GM21367 (cell line): ENCODE data around the gene MUC6.

Experiments used
- ATAC-seq: cut with Tn5 transposase; IDR thresholded peaks from one replicate; pipeline ENCODE4 v1.9.1; 2021; ENCODE audit not compliant: unreplicated experiment

Gene MUC6

DNA sequence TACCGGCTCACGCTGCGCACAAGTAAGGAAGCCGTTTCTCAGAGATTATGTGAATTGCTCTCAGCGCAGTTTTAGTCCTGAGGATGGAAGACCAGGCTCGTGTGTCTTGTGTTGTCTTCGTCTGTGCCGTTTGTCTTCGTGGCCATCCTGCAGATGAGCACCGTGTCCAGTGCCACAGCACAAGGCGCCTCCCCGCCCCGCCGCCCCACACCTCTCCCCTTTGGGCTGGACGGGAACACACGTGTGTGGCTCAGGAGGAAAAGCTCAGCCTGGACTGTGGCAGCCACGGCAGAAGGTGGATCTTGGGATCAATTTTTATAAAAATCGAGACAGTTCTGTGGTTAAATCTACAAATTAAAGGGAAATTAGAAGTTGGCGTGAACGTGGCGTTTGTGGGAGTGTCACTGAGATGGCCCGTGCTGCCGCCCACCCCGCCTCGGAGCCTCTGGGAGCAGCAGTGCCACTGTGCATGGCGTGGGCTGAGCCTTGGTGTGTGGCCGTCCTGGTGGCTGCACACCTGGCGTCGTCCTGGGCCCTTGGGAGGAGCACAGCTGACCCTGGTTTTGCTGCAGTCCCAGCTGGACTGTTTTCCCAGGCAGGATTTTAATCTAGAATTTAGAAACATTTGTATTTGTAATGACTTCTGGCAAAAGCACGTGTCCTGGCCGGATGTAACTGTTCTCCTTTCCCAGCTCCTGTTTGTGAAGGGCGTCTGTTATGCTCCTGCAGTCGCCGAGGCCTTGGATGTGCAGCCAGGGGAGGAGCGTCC is 25.8 kb downstream of the MUC6 start:
- ATAC-seq, result no peak

DNA sequence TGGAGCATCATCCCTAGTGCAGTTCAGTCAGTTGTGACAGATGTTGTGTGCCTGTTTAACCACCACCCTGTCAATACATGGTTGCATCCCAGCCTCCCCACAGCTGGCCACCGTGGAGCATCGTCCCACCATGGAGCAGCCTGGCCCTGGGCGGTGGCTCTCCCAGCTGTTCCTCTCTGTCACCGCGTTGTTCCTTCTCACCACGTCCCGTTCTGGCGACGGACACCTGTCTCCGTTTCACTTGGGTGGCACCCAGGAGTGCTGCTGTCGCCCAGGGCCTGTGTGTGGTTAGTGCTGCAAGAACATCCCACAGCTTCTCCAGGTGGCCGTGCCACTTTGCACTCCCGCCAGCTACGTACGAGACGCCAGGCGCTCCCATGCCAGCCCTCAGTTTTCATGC is 26.5 kb downstream of the MUC6 start:
- ATAC-seq, result no peak

DNA sequence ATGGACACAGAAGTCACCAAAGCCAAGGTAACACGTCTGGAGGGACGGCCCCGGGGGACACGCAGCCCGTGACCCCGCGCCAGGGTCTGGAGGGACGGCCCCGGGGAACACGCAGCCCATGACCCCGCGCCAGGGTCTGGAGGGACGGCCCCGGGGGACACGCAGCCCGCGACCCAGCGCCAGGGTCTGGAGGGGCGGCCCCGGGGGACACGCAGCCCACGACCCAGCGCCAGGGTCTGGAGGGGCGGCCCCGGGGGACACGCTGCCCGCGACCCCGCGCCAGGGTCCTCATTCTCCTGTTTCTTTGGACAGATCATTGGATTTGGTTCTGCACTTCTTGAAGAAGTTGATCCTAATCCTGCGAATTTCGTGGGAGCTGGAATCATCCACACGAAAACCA is 27.1 kb downstream of the MUC6 start:
- no peak for ATAC-seq

DNA sequence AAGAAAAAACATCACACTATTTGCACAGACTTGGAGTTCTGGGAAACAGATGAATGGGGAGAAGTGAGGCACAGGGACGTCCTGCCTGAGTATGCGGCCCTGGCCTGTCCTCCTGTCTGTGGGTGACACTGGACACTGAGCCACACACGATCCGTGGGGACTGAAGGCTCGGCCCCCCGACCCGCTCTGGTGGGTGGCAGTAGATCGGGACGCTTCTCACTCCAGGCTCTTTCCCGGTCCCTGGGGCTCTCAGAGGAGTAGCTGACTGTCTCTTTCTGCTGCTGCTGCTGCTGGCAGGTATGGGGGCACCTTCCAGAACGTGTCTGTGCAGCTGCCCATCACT is 27.7 kb downstream of the MUC6 start:
- ATAC-seq, result no peak

DNA sequence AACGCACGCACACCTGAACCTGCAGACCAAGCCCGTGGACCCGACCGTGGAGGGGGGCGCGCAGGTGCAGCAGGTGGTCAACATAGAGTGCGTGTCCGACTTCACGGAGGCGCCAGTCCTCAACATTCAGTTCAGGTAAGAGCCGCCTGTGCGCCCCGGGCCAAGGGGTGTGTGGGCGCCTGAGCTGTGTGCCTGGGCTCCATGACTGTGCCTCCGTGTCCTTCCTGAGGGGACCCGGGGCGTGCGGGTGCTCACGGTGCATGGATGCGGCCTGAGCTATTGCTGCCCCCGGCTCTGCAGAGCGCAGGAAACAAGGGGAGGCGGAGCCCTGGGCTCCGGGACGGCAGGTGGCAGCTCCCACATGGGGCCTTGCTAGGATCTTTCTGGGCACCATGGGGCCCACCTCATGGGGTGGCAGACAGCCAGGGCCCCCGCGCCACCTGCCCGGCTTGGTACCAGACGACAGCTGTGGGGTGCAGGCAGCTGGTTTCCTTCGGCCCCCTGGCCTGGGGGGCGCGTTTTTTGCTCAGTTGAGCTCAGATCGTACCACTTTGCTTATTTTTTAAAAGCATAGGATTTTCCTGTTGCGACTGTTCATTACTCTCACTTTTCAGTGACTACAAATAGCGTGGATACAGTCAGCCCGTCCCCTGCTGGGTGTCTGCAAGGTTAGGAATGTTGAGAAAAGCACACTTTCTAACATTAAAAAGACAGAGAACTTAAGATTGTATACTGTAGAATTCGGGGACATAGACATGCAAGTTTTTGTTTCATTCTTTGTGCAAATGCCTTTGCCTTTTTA is 28.3 kb downstream of the MUC6 start:
- no peak for ATAC-seq

DNA sequence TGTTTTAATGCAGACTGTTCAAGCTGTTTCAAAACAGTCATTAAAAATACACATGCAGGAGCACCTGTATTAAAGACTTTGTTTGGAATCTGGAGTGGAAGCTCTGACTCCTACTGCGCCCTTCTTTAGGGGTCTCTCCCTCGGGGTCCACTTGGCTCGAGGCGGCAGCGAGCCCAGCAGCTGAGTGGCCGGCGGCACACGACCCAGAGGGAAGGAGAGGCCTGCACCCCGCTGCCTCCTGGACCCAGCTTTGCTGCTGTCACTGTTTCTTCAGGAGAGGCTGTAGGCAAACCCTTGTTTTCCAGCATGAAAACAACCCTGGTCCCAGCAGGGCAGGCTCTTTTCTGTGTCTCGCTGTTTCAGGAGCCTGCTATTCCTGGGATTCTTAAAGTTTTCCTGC is 29.2 kb downstream of the MUC6 start:
- ATAC-seq, result no peak

DNA sequence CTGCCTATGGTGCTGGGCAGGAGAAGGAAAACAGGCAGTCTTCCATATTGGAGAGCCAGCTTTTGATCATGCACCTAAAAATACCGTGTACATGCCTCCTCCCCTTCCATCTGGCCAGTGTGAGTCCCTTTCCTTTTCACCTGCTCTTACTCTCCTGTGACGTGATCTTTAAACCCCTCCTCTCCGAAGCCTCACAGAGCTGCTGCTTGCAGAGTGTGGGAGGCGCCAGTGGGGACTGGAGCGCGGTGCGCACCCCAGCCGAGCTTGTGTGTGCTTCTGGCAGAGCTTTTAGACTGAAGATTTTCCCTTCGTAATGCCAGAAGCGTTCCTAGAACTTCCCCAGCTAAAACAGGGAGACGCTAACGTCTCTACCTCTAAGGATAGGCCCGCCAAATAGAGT is 29.8 kb downstream of the MUC6 start:
- no peak for ATAC-seq

DNA sequence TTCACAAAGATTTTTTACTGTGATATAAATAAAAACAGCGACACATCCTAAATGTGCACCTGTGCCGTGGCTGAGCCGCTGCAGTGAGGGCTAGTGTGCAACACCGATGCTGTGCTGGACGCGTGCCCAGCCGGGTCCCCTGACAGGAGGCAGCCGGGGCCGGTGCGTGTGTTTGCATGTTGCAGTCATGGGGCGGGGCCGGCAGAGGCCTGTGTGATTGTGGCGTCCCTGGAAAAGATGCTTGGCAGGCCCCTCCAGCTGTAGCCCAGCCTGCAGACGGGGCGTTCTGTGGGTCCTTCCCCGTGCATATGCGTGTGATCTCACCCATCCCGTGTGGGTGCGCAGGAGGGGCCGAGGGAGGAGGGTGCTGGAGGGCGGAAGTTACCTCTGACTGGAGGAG is 30.6 kb downstream of the MUC6 start:
- no peak for ATAC-seq

DNA sequence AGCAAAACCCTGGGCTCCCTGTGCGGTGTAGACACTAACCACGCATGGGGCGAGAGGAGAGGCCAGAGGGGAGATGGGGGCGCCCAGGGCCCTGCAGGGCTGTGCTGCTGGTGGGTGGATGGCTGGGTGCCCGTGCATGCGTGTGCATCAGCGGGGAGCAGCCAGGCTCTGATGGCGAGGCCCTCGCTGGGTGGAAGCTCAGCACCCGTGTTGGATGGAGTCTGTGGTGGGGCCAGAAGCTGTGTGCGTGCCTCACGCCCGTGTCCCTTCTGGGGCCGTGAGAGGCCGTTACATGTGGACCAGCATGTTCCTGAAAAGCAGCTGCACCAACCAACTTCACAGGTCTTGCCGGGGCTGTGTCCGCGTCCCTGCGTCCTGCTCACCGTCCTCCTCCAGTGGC is 33.4 kb downstream of the MUC6 start:
- no peak for ATAC-seq

DNA sequence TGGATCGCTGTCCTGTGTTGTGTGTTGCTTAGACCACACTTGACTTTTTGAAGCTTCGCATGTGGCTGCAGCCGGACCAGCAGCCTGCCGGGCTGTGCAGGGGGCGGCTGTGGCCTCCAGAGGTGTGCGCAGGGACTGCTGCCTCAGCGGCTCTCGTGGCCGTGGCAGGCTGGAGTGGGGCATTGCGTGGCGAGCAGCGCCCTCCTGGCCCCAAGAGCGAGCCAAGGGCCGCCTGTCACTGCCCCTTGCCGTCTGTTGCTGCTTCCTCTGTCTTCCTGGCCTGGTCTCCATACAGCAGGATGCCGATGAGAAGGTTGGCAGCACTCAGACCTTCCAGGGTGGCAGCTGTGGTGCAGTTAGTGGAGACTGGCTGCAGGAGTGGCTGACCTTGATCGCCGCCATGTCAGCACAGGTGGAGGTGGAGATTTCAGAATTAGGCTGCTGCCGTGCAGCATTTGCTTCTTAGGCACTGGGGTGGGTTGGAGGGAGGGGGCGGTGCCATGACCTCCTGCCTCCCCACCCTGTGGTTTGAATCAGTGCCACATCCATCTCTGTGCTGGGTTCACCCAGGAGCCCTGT is 34.0 kb downstream of the MUC6 start:
- no peak for ATAC-seq

DNA sequence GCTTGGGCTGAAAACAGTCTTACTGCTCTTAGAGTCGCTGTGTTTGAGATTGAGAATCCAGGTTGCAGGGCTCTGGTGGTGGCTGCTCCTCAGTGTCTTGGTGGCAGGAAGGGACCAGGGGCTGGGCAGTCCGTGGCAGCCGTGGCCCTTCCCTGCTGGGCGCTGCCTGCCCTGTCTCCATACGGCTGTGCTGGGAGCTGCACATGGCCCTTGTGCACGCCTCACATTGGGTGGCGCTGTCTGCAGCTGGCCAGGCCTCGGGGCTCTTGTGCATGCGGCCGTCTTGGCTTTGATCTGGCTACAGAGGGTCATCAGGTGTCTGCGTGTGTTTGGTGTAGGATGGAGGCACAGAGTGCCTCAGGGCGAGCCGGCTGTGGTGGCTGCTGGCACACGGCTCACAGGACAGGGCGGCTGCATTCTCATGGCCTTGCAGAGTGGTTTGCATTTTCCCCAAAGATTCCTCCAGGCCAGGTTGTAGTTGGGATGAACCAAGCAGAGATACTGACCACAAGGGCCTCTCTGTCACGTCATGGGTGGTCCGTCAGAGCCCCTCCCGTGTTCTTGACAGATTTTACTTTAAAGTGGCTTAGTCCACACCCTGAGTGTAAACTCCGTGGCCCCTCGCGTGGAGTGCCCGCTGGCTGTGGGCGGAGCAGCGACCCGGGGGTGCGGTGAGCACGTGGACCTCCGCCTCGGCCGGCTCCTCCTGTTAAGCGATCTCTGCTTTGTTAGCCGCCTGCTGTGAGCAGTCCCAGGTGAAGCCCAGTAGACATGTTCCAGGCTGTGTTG is 34.7 kb downstream of the MUC6 start:
- no peak for ATAC-seq

DNA sequence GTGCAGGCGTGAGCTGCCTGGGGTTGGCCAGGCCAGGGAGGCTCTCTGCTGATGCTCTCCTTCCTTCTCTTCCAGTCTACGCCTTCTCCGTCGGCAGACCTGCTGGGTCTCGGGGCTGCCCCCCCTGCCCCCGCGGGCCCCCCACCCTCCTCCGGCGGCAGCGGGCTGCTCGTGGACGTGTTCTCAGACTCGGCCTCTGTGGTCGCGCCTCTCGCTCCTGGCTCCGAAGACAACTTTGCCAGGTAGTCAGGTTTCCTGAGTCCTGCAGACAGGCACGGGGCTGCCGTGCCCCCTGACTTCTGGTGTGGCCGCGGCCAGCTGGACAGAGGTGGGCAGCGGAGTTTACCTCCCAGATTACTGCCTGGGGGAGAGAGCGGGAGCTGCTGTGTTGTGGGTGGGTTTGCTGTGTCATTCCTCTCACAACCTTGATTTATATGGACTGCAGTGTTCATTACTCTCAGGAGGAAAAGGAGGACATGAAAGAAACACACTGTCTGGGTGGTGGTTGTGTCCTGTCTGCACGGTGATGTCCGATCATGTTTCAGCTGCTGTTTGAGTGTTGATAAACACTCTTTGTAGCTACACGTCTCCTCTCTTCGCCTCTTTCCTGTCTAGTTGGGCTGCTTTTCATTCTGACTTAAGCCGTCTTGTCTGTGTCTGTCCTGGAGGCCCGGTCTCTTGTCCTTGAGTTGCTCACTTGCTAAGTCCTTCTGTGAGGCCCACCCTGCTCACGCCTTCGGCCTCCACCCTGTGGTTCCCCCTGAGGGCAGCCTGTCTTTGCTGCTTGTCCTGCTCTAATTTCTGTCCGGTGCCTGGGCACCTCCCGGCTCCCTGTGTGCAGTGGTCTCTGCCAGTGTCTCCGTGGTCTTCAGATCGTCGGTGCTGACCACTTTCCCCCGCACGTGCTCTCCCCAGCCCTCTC is 35.9 kb downstream of the MUC6 start:
- ATAC-seq, result no peak

DNA sequence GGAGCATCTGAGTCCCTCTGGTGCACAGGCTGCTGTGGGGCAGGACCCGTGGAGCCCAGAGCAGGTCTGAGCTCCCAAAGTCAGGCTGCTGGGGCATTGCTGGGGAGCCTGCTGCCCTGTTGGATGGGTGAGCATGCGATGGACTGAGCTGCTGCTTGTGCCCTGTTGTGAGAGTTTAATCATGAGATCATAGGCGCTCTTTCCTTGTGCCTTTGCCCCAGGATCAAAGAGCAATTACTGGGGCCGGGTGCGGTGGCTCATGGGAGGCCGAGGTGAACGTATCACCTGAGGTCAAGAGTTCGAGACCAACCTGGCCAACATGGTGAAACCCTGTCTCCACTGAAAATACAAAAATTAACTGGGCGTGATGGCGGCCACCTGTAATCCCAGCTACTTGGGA is 37.5 kb downstream of the MUC6 start:
- ATAC-seq, result no peak

DNA sequence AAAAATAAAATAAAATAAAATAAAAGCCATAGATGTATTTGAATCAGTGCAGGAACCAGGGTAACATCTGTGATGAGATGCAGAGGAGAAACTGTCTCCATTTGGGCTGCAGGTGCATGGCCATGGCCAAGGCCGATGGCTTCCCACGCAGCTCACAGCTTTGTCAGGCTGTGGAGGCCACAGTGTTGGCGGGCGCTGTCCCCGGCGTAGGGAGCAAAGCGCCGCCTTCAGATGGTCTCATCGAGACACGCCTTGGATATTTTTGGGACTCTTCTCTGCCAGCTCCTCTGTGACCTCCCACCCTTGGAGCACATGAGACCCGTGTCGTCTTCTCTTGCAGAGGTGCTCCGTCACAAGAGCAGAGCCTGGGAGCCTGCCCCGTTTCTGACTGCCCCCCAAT is 38.6 kb downstream of the MUC6 start:
- ATAC-seq, result no peak

DNA sequence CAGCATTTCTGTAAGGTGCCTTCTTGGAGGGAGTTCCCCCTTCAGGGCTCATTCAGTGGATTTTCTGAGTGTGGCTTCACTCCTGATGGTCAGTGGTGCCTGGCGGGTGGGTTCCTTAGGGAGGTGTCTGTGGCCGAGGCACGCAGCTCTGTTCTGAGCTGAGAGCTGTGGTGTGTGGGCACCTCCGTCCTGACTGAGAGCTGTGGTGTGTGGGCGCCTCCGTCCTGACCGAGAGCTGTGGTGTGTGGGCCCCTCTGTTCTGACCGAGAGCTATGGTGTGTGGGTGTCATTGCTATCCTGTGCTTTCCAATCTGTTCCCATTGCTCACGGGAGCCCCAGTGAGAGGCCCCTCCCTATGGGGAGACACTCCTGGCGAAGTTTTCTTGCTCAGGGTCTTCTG is 39.8 kb downstream of the MUC6 start:
- ATAC-seq, result no peak

DNA sequence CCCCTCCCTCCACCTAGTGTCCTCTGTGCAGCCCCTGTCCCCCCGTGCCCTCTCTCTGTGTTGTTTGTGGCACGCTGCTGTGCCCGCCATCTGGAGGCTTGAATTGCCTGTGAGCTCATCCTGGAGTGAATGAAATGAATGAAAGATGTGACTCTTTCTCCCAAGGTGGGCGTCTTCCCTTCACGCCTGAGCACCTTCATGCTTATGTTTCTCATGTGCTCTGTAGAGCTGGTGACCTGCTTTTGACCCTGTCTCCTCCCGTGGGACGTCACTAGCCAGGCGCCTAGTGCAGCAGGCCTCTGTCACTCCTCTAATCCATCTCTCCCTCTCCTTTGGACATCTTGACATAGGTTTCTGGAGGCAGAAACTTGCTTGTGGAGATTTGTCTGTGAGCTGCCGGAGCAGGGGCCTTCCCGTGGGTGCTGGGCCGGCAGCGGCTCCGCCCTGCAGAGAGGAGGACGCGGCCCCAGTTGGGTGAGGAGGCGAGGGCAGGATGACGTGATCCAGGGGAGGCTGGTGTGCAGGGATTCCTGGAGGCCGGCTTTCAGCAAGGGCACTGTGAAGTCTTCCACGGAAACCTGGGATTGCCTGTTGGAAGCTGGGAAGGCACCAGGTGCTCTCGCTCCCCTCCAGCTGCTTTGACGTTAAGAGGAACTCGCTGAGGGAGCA is 40.6 kb downstream of the MUC6 start:
- peak; percentile 46 for ATAC-seq

DNA sequence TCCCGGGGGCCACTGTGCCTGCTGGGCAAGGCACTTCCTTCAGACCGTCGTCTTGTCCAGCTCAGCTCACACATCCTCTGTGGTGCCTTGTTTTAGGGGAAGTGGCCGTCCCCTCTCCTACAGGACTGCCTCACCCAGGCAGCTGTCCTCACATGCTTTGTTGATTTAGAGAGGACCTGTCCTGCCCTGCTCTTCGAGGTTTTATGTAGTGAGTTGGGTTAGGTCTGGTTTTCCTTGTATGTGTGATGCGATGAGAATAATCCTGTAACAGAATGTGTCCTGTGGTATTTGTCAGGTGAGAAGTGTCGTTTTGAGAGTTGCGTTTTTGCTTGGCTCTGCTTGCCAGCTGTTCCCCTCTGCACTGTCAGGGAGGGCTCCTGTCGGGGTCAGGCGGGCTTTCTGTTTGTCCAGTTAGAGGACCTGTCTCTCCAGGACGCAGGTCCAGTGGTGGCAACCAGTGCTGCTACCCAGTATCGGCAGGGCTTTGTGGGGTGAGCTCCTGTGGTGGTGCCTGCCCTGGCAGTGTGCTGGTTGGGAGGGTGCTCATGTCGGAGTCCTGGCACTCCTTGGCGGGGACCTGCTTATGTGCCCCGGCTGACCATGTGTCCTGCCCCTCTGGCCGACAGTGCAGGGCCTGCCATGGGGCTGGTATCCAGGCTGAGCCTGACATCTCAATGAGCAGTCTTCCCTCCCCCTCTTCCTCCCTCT is 41.3 kb downstream of the MUC6 start:
- no peak for ATAC-seq

DNA sequence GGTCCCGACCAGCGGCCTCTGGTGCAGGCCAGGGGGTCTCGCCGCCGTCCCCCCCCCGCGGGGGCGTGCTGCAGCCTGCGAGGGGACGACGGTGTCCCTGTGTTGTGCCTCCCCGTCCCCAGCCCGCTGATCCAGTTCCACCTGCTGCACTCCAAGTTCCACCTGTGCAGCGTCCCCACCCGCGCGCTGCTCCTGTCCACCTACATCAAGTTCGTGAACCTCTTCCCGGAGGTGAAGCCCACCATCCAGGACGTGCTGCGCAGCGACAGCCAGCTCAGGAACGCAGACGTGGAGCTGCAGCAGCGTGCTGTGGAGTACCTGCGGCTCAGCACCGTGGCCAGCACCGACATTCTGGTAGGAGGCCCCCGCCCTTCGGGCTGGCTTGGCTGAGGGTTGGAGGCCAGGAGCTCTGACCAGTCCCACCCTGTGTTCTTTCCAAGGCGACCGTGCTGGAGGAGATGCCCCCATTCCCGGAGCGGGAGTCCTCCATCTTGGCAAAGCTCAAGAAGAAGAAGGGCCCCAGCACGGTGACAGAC is 42.8 kb downstream of the MUC6 start:
- no peak for ATAC-seq

DNA sequence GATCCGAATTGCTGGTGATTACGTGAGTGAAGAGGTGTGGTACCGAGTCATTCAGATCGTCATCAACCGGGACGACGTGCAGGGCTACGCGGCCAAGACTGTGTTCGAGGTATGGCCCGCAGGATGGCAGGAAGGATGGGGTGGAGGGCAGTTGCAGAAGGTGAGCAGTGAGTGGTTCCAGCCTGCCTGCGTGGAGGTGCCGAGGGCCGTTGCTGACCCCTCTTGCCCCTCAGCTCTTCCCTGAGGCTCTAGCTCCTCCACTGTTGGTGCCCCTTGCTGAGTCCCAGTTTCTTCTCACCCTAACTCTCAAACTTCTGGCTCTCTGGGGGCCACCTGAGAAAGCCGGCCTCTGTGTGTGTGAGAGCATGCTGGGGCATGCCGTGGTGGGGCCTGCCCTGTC is 43.9 kb downstream of the MUC6 start:
- ATAC-seq, result no peak
